A673 (cell line): ENCODE measurements around the gene SMYD3.

Experiments used
- EZH2 ChIP-seq: fragments of 200-600 bp; sonication (generic); IDR thresholded peaks from 2 replicates; pipeline ENCODE4 v1.6.1; 2017; ENCODE audit warnings: borderline replicate concordance, low read depth, mild to moderate bottlenecking, mixed read lengths, antibody characterized with exemption, low read length; ENCODE audit not compliant: poor library complexity, severe bottlenecking
- TF ChIP-seq, protein P1 (sequence below): fragments of 300-800, 200-600 bp; sonication (generic); conservative IDR thresholded peaks from 2 replicates; pipeline ENCODE4 v1.5.1; 2017; ENCODE audit warnings: low read depth, mild to moderate bottlenecking, antibody characterized with exemption, low read length, moderate library complexity, mixed read lengths

DNA sequence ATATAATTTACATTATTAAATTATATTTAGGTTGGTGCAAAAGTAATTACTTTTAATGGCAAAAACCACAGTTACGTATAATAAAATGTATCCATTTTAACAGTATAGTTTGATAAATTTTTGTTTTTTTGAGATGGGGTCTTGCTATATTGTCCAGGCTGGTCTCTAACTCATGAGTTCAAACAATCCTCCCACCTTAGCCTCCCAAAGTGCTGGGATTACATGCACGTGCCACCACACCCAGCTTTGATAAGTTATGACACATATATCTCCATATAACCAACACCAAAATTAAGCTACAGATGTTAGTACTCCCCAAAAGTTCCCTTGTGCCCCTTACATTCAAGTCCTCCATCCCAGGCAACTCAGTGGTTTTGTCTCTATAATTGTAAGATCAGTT is 163.1 kb downstream of the SMYD3 start:
- TF ChIP-seq, protein P1, sequence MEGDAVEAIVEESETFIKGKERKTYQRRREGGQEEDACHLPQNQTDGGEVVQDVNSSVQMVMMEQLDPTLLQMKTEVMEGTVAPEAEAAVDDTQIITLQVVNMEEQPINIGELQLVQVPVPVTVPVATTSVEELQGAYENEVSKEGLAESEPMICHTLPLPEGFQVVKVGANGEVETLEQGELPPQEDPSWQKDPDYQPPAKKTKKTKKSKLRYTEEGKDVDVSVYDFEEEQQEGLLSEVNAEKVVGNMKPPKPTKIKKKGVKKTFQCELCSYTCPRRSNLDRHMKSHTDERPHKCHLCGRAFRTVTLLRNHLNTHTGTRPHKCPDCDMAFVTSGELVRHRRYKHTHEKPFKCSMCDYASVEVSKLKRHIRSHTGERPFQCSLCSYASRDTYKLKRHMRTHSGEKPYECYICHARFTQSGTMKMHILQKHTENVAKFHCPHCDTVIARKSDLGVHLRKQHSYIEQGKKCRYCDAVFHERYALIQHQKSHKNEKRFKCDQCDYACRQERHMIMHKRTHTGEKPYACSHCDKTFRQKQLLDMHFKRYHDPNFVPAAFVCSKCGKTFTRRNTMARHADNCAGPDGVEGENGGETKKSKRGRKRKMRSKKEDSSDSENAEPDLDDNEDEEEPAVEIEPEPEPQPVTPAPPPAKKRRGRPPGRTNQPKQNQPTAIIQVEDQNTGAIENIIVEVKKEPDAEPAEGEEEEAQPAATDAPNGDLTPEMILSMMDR = no peak
- no peak for TF ChIP-seq EZH2
